Measurements from ENCODE around the gene KCNK4.
"Not testable (repeated sequence)": the region's sequence is repeated elsewhere in the genome, so short reads cannot be mapped to it uniquely, and the experiment has no call there.

The KCNK4 gene

GRCh38 chr11:64291262-64291751, at the start of gene KCNK4:
TSS of gene KCNK4 (plus strand) at chr11:64291302. CDS start at chr11:64293019, 1,717 bp downstream.
- no peak for DNase-seq (ENCODE audit: low read depth in 2 of 3, low spot score in 2 of 3)

DNA sequence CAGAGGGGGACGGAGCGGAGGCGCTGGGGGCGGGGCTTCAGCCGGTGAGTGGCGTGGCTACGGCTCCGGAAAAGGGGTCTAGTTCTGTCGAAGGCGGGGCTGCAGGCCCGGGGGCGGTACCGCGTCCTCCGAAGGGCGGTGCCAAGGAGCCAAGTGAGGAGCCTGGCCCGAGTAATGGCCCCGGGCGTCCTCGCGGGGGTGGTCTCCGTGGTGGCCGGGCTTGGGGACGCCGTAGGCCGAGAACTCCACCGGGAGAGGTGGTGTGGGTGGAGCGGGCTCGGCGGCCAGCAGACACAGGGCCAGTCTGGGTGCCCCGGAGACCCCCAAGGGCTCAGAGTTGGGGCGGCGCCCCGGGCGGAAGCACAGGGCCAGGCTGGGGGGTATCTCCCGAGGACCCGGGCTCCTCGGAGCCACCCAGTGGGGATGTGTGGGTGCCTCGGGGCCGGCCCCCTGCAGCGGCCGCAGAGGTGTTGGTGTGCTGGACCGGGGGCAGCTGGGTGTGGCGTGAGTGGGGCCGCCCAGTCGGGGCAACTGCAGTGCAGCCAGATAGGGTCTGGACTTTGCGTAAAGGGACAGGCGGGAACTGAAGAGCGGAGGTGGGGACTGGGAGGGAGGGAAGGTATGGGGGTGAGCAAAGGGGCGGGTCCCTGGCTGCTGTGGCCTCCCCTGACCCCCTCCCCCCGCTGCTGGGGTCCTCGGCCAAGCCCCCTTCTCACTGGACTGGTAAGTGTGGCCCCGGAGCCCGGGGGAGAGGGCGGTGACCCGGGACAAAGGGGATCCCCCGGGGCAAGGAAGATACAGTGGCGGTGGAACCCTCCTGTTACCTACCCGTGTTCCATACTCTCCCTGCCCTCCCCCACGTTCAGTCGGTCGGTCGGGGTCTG, 49.4 kb upstream of the KCNK4 start:
- DNase-seq (ENCODE audit: low read depth in 2 of 3, low spot score in 2 of 3), result no peak

DNA sequence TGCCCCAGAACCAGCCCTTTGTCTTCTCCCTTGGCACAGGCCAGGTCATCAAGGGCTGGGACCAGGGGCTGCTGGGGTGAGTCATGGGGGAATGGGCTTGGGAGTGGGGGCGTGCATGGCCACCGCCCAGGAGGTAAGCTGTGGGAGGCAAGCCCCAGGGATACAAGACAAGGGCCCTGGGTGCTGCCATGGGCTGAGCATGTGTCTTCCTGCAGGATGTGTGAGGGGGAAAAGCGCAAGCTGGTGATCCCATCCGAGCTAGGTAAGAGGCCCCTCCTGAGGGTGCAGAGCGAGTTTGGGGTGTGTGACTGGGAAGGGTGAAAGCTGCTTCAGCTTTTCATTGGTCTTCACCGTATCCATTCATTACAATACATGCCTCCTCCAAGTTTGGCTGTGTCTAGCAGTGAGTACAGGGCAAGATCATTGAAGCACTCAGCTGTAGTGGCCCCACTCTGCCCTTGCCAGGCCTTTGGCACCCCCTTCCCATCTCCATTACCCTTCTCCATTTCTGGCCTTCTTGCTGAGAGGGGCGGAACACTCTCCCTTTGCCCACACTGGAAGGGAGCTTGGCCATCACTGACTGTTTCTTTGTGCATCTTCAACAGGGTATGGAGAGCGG, 47.8 kb upstream of the KCNK4 start:
- DNase-seq (ENCODE audit: low read depth in 2 of 3, low spot score in 2 of 3), result no peak

DNA sequence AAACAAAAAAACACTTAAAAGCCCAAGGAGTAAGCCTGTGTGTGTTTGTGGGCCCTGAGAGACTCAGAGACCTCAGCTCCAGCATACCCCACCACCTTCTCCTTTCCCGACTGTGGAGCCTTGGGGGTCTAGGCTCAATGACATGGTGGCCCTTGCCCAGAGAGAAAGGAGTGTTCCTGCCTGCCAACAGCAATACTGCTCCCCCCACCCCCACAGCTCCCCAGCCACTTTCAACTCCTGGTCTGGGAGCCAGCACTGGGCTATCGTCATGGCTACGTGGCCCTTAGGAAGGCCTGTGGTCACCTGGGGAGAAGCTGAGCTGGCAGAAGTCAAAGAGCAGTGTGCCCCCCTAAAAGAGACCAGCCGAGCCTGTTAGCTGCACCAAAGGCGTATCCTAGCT, 47.0 kb upstream of the KCNK4 start:
- no peak for DNase-seq (ENCODE audit: low read depth in 2 of 3, low spot score in 2 of 3)

DNA sequence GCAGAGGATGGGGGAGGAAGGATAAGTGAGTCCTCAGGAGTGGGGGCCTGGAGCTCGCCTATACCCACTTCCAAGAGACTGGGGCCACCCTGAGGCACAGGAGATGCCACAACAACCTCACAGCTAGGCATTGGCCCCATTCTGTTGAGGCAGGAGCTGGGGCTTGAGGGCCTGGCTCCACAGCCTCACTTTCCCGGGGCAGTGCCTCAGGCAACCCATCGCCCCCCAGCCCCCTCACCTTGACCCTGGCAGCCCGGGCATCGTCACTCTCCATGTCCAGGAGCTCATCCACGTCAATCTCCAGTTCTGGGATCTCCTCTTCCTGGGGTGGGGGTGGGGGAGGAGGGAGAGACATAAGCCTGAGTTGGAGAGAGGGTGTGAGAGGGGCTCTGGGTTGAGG, 46.1 kb upstream of the KCNK4 start:
- no peak for DNase-seq (ENCODE audit: low read depth in 2 of 3, low spot score in 2 of 3)

GRCh38 chr11:64245401-64245796, 45.7 kb upstream of the KCNK4 start:
- no peak for DNase-seq (ENCODE audit: low read depth in 2 of 3, low spot score in 2 of 3)

- DNase-seq (ENCODE audit: low read depth in 2 of 3, low spot score in 2 of 3), result no peak
Observed at GRCh38 chr11:64245797-64246620, 45.1 kb upstream of the KCNK4 start.

DNA sequence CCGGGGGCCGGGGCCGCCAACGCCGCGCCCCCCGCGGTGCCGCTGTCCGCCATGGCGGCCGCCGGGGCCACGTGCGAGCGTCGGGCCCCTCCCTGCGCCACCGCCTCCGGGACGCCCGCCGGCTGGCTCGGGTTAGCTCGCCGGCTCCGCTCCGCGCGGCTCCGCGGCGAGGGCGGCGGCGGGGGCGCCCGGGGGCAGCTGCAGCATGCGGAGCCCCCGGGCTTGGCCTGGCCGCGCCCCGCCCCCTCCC, 44.6 kb upstream of the KCNK4 start:
- not testable (repeated sequence) for DNase-seq (ENCODE audit: low read depth in 2 of 3, low spot score in 2 of 3)

GRCh38 chr11:64246871-64247728, 44.0 kb upstream of the KCNK4 start, which contains the start of gene PPP1R14B:
TSS of gene PPP1R14B (minus strand) at chr11:64246943. CDS start at chr11:64246673, 270 bp downstream.
- no peak for DNase-seq (ENCODE audit: low read depth in 2 of 3, low spot score in 2 of 3)

- no peak for DNase-seq (ENCODE audit: low read depth in 2 of 3, low spot score in 2 of 3)
Observed at GRCh38 chr11:64247729-64248531, 43.2 kb upstream of the KCNK4 start.

GRCh38 chr11:64248578-64248977, 42.5 kb upstream of the KCNK4 start:
- DNase-seq (ENCODE audit: low read depth in 2 of 3, low spot score in 2 of 3), result no peak

DNA sequence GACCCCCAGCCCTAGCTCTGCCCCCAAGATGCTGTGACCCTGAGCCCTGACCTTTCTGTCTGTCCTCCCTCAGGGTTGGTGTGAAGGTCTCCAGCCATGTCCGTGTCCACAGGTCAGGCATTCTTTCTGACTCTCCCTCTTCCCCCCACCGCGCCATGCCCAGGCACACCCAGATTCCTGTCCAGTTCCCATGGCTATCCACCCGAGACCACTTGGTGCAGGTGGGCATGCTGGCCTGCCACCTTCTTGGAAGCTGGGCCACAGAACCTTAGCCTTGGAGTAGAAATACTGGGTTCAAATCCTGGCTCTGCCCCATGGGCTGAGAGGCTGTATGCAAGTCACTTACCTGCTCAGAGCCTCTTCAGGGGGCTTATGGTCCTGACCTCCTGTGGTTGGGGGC, 42.1 kb upstream of the KCNK4 start:
- DNase-seq (ENCODE audit: low read depth in 2 of 3, low spot score in 2 of 3), result no peak

DNA sequence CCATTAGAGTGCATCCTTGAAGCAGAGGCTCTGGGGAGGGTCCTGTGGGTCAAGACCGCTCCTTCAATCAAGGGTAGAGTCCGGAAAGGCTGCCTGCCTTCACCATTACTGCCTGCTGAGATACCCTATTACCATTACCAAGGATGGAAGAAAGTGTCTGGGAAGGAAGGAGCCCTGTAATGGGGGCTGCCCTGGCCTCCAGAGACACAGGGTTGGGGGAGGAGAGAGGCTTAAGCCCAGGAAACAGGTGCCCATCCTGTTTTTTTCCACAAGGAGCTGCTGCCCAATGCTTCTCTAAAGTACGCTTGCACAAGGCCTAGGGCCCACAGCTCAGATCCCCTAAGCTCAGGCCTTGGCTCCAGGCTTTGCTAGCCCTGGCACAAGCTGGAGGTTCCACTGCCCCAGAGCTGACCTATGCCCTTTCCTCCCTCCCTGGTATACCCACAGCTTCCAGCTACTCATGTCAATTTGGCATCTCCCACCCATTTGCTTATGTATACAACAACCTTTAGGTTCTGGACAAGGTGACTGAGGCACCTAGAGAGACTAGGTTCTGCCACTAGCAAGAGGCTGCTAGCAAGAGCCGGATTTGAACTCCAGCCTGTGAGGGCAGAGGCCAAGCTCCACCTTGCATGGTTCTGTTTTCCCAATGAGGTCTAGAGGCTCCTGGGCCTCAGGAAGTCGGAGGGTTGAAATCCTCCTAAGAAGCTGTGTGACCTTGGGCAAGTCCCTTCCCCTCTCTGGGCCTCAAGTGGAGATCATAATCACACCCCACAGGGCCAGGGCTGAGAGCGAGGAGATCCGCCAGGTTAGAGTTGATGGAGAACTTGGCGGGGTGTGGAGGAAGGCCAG, 41.3 kb upstream of the KCNK4 start:
- no peak for DNase-seq (ENCODE audit: low read depth in 2 of 3, low spot score in 2 of 3)

GRCh38 chr11:64250415-64251015, 40.6 kb upstream of the KCNK4 start:
- DNase-seq (ENCODE audit: low read depth in 2 of 3, low spot score in 2 of 3), result no peak

- peak in 2 of 3 experiments; percentile 43 to 69 for DNase-seq (ENCODE audit: low read depth in 2 of 3, low spot score in 2 of 3)
Observed at GRCh38 chr11:64251016-64251752, 39.9 kb upstream of the KCNK4 start, which contains the start of gene PLCB3. TSS of gene PLCB3 (plus strand) at chr11:64251530. CDS start at chr11:64251650, 120 bp downstream.

DNA sequence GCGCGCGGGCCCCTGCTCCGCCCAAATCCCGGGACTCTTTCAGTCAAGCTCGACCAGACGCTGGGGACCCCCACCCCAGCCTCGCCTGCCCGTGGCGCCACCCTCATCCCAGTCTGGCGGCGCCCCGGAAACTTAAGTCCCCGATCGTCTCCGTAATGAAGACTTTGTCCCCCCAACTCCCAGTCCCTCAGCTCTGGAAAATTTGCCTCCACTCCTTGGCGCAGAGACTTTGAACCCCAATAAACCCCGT, 39.4 kb upstream of the KCNK4 start:
- DNase-seq (ENCODE audit: low read depth in 2 of 3, low spot score in 2 of 3), result no peak

DNA sequence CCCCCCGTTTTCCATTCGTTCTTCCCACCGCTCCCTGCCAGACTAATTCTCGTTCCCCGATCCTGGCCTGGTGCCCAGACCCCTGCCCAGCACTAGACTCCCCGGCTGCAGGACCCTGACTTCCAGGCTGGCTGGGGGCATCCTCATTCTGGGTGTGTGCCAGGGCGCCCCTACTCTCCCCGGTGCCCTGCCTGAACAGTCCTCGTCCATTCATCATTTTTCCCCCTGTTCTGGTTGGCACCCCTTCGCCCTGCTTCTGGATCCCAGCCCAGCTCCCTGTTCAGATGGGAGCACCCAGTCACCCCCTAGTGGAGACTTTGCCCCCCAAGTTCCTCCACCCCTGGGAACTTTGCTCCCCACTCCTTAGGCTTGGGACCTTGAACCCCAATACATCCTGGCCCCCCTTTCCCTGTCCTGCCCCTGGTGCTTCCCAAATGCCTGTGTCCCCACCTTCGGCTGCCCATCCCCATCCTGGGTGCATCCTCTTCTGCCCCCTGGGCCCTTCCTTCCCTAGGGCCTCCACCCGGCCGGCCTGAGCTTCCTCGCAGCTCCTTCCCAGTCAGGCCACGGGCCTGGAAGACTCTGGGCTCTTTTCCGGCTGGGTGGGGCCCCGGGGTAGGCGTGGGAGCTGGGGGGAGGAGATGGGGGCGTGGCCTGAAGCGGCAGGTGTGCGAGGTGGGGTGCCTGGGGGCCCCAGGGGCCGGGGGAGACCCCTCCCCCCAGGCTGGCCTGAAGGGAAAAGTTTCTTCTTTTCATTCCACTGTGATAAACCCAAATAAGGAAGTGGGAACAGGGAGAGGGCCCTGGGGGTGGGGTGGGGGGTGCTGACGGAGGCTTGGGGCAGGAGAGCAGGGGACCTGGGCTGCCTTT, 38.9 kb upstream of the KCNK4 start:
- no peak for DNase-seq (ENCODE audit: low read depth in 2 of 3, low spot score in 2 of 3)

Measured in activated CD8-positive, alpha-beta memory T cell treated with anti-CD3 and anti-CD28 coated beads for 48 hours (primary cell).